GM19455 (cell line): ENCODE results near the gene ACP4.

Experiments used
- ATAC-seq: cut with Tn5 transposase; IDR thresholded peaks from one replicate; pipeline ENCODE4 v1.9.1; 2021; ENCODE audit not compliant: unreplicated experiment

ACP4 gene

DNA sequence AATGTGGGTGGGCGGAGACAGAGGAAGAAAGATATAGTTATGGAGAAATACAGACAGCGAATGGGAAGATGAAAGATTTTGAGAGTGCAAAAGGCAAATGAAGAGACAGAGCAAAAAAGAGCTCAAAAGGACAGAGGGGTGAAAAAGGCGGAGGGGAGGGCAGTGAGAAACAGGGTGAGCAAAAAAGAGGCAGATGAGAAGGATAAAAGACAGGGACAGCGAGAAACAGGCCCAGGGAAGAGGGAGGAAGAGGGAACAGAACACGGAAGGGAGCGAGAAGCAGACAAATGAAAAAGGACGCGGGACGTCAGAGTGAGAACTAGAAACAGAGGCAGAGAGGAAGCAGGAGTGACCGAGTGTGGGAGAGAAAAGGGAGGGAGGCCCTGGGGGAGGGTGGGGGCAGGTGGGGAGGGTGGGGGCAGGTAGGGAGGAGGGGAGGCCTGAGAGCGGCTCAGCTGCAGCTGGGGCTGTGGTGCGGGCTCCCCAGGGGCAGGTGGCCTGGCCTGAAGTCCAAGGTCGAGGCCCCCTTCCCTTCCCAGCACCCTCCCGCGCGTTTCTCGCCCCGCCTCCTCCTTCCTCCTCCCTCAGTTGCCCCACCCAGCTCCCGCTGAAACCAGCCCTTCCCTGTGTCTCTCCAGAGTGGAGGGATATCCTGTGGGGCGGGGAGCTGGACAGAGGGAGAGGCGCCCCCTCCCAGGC lies 30.5 kb downstream of the ACP4 start:
- ATAC-seq: no peak

DNA sequence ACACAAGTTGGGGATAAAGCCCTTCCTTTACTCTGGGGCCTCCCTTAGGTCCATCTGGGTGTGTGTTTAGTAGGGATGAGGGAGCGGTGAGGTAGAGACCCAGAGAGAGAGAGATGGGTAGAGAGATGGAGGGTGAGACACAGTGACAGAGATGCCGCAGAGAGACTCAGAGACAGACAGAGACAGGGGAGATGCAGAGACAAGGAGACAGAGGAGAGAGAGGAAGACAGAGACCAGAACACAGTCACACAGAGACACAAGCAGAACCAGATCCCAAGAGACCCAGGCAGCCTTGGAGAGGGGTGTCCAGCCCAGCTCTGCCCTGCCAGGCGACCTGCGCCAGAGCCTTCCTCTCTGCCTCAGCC lies 31.0 kb downstream of the ACP4 start:
- ATAC-seq: no peak

- ATAC-seq: no peak
These were observed 31.4 kb downstream of the ACP4 start for GRCh38 chr19:50821622-50822021.

DNA sequence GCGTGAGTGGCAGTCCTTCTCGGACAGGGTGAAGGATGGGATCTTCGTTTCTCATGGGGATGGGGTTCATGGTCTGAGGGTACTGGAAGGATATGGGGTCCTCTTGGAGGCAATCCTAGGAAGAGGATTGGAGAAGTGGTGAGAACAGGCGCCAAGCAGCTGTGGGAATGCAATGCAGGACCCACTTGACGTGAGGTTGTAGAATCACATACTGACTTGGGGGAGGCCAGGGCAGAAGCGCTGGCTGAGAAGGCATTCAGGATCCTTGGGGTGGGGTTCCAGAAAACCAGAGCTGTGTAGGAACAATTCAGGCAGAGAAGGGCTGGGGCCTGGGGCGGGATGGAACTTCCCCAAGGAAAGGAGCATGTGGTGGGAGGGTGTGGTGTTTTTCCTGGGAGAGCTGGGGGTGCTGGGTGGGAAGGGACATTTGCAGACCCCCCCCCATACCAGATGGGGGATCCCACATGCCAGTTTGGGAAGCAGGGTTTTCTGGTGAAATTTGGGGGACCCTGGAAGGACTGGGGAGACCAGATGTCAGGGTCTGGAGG lies 32.5 kb downstream of the ACP4 start:
- no peak for ATAC-seq

- ATAC-seq: no peak
These were observed 33.3 kb downstream of the ACP4 start, which contains the start of gene KLK1 for GRCh38 chr19:50823389-50824042. Gene KLK1, minus strand, starts transcription at chr19:50823787. Its CDS starts 39 bp downstream, at chr19:50823748.

GRCh38 chr19:50826492-50827240 lies 36.5 kb downstream of the ACP4 start:
- no peak for ATAC-seq

- no peak for ATAC-seq
These were observed 37.3 kb downstream of the ACP4 start for GRCh38 chr19:50827476-50827875.

DNA sequence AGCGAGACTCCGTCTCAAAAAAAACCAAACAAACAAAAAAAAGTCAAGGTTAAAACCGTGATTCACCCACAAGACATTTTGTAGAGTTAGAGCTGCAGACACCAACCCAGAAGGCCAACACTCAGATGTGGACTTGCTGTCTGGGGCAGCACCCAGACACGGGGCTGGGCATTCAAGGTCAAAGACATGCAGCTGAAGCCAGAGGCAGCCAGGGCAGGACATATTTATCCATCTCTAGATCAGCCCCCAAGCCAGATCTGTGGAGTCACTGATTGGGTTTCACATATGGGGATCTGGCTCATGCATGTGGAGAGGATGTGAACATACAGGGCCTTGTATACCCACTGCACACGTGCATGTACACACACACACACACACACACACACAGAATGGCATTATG lies 39.6 kb downstream of the ACP4 start:
- ATAC-seq: no peak

- ATAC-seq: no peak
These were observed 40.2 kb downstream of the ACP4 start for GRCh38 chr19:50830266-50831025.

- ATAC-seq: no peak
These were observed 40.8 kb downstream of the ACP4 start for GRCh38 chr19:50831026-50831396.

- no peak for ATAC-seq
These were observed 42.5 kb downstream of the ACP4 start for GRCh38 chr19:50832666-50833065.

DNA sequence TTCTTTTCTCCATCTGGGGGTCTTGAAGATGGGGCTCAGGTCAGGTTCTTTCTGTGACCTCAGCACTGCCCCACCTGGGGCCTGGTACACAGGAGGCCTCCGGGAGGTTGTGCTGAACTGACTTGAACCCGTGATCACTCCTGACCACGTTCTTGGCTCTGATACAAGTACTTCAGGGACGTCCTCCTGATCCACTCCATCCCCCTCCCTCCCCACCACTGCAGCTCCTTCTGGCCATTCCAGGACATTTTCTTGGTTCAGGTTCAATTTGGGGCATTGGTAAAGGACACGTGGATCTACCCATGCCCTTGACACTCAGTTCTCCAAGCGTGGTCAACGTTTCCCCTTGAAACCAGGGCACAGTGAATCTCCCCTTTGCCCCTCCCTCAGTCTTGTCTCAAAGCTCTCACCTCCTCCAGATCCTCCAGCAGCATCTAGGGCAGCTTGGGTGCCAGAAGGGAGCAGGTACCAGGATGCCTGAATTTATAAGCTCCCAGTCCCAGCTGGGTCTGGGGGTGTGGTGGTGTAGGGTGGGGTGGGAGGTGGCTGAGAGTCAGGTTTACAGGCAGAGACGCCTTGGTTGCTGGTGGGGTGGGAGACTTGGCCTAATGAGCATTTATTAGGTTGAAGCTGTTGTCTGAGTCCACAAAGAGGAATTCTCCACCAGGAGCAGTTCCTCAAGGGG lies 43.0 kb downstream of the ACP4 start, which contains the start of gene KLK15:
KLK15 (minus strand) TSS at position 458 of the 685 bp plus-strand sequence. CDS start 2,082 bp downstream, outside the sequence.
- ATAC-seq: no peak

- ATAC-seq: no peak
These were observed 43.6 kb downstream of the ACP4 start for GRCh38 chr19:50833802-50834167.

- ATAC-seq: no peak
These were observed 45.0 kb downstream of the ACP4 start for GRCh38 chr19:50835103-50835784.

DNA sequence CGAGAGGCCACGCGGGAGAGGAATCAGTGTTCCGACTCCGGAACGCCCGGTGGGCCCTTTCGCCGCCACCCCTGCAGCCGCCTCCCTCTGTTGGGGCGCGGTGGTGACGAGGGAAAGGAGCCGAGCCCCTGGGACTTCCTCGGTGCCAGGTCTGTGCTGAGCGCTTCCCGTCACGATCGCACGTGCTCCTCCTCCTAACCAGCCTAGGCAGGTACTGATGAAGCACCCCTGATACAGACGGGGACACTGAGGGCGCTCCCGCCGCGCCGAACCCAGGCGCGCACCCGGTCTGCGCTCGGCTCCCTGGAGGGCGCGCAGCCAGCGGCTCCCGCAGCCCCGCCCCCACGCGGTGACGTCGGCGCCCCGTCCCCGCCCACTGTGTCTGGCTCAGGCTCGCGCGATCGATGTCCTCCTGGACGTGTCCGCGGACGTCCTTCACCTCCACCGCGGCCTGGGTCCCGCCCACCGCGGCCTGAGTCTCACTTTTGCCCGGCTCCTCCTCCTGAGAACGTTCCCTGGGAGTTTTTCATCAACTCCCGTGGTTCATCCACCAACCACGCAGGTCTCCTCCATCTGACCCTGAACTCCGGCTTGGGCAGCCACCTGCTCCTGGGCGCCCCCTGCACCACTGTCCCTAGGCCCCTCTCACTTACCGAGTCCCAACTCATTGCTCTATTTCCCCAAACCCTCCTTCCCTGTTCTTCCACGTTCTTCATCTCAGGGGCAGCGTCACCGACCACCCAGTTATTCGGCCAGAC lies 45.7 kb downstream of the ACP4 start:
- ATAC-seq: peak; percentile 63

GRCh38 chr19:50836543-50837195 lies 46.5 kb downstream of the ACP4 start:
- ATAC-seq: no peak

DNA sequence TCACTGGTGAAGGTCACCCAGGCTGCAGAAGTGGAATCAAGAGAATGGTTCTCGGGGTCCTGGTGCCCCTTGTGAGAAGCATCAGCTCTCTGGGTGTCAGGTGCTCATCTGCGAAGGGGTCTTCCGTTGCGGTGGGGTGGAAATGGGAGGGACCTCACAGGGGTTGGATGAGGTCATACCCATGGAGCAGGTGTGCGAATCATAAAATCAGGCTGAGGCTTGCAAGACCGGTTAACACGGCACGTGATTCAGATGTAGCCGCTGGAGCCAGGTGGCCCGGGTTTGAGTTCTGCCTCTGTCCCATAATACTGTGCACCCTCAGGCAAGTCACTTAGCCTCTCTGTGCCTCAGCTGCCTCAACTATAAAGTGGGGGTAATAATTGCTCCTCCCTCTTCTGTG lies 47.1 kb downstream of the ACP4 start:
- ATAC-seq: no peak

- ATAC-seq: no peak
These were observed 48.0 kb downstream of the ACP4 start for GRCh38 chr19:50838239-50838638.
